Measurements from ENCODE around the gene SDCBP2.
"Not testable (repeated sequence)": the region's sequence is repeated elsewhere in the genome, so short reads cannot be mapped to it uniquely, and the experiment has no call there.

Gene SDCBP2

GRCh38 chr20:1360094-1360846, 31.3 kb upstream of the SDCBP2 start:
- no peak for DNase-seq (ENCODE audit: low read depth in 2 of 2, low spot score in 1 of 2)

- no peak for DNase-seq (ENCODE audit: low read depth in 2 of 2, low spot score in 1 of 2)
Observed at GRCh38 chr20:1357921-1358671, 29.2 kb upstream of the SDCBP2 start.

GRCh38 chr20:1353956-1354355, 25.0 kb upstream of the SDCBP2 start:
- no peak for DNase-seq (ENCODE audit: low read depth in 2 of 2, low spot score in 1 of 2)

GRCh38 chr20:1346315-1346969, 17.5 kb upstream of the SDCBP2 start:
- no peak for DNase-seq (ENCODE audit: low read depth in 2 of 2, low spot score in 1 of 2)

- DNase-seq (ENCODE audit: low read depth in 2 of 2, low spot score in 1 of 2), result no peak
Observed at GRCh38 chr20:1345756-1346093, 16.8 kb upstream of the SDCBP2 start.

GRCh38 chr20:1345030-1345755, 16.3 kb upstream of the SDCBP2 start:
- no peak for DNase-seq (ENCODE audit: low read depth in 2 of 2, low spot score in 1 of 2)

GRCh38 chr20:1343446-1344124, 14.6 kb upstream of the SDCBP2 start:
- DNase-seq (ENCODE audit: low read depth in 2 of 2, low spot score in 1 of 2), result not testable (repeated sequence)

GRCh38 chr20:1341561-1342265, 12.8 kb upstream of the SDCBP2 start:
- DNase-seq (ENCODE audit: low read depth in 2 of 2, low spot score in 1 of 2), result no peak

- DNase-seq (ENCODE audit: low read depth in 2 of 2, low spot score in 1 of 2), result no peak
Observed at GRCh38 chr20:1338801-1339200, 9.9 kb upstream of the SDCBP2 start.

GRCh38 chr20:1338096-1338495, 9.2 kb upstream of the SDCBP2 start:
- DNase-seq (ENCODE audit: low read depth in 2 of 2, low spot score in 1 of 2), result no peak

GRCh38 chr20:1337441-1337840, 8.5 kb upstream of the SDCBP2 start:
- DNase-seq (ENCODE audit: low read depth in 2 of 2, low spot score in 1 of 2), result no peak

GRCh38 chr20:1336699-1337367, 7.9 kb upstream of the SDCBP2 start:
- no peak for DNase-seq (ENCODE audit: low read depth in 2 of 2, low spot score in 1 of 2)

GRCh38 chr20:1335961-1336698, 7.2 kb upstream of the SDCBP2 start:
- DNase-seq (ENCODE audit: low read depth in 2 of 2, low spot score in 1 of 2), result no peak

- no peak for DNase-seq (ENCODE audit: low read depth in 2 of 2, low spot score in 1 of 2)
Observed at GRCh38 chr20:1334761-1335160, 5.8 kb upstream of the SDCBP2 start.

GRCh38 chr20:1334370-1334731, 5.4 kb upstream of the SDCBP2 start:
- no peak for DNase-seq (ENCODE audit: low read depth in 2 of 2, low spot score in 1 of 2)

- DNase-seq (ENCODE audit: low read depth in 2 of 2, low spot score in 1 of 2), result no peak
Observed at GRCh38 chr20:1333462-1334369, 4.8 kb upstream of the SDCBP2 start.

GRCh38 chr20:1332749-1333300, 3.9 kb upstream of the SDCBP2 start:
- no peak for DNase-seq (ENCODE audit: low read depth in 2 of 2, low spot score in 1 of 2)
